ENCODE results near the gene CDK6.

GRCh38 chr7:92849322-92849721 lies 12.9 kb upstream of the CDK6 start:
- TF ChIP-seq CTCF (conservative IDR thresholded peaks at IDR 0.05 in 1 of 2, IDR thresholded peaks at IDR 0.05 in 1 of 2; ENCODE audit: extremely low read depth in 1 of 2, insufficient read depth in 1 of 2, low read depth in 1 of 2, low read length in 2 of 2) (no peak), EZH2 (IDR thresholded peaks at IDR 0.05; ENCODE audit: borderline replicate concordance, low read length) (no peak)

All from mammary epithelial cell (primary cell).